GM18858 (cell line): ENCODE data around the gene PLA2G4A.

Source experiments
- ATAC-seq: cut with Tn5 transposase; IDR thresholded peaks from one replicate; pipeline ENCODE4 v1.9.1; 2021; ENCODE audit not compliant: unreplicated experiment

The PLA2G4A gene

GRCh38 chr1:186831168-186831567, 2.4 kb downstream of the PLA2G4A start:
- ATAC-seq: no peak

GRCh38 chr1:186834399-186834958, 5.7 kb downstream of the PLA2G4A start:
- no peak for ATAC-seq

DNA sequence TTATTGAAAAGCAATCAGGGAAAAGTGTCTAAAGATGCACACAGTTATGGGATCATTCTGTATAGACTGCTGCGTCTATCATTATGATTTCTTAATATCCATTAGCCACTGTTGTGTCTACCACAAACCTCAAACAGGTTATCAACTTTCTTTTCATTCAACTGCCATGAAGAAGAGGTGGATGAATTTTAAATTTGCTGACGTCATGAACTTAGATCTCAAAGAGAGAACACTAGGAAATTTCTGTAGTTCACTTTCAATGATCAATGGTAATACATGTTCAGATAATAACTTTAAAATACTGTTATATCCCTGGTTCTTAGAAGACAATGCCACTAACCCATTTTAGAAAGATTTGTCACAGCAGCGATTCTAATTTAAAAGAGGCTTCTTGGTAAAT, 6.7 kb downstream of the PLA2G4A start:
- ATAC-seq: no peak

GRCh38 chr1:186837806-186838205, 9.1 kb downstream of the PLA2G4A start:
- no peak for ATAC-seq

GRCh38 chr1:186838380-186839040, 9.8 kb downstream of the PLA2G4A start:
- ATAC-seq: no peak

- ATAC-seq: peak; percentile 43
Measured at GRCh38 chr1:186839041-186839400, 10.3 kb downstream of the PLA2G4A start.

DNA sequence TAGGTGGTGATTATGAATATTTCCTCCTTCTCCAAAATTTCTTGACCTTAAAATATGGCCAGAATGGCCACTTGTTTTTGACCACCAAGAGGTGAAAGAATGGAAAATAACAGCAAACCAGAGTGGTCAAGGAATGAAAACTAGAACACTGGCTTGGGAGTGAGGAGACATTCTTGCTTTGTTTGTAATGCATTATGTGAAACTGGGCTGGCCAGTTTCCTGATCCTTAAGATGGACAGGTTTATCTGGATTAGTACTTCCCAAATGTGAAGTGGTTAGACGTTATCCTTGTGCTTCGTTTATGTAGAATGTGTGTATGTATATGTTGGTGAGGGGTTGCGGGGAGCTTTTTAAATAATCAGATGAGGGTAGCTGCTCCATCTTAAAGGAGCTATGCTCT, 12.8 kb downstream of the PLA2G4A start:
- no peak for ATAC-seq

GRCh38 chr1:186842547-186842946, 13.8 kb downstream of the PLA2G4A start:
- no peak for ATAC-seq

- ATAC-seq: no peak
Measured at GRCh38 chr1:186843226-186843625, 14.5 kb downstream of the PLA2G4A start.

GRCh38 chr1:186843931-186844330, 15.2 kb downstream of the PLA2G4A start:
- ATAC-seq: no peak

- no peak for ATAC-seq
Measured at GRCh38 chr1:186845576-186846210, 16.9 kb downstream of the PLA2G4A start.

GRCh38 chr1:186848509-186849130, 19.9 kb downstream of the PLA2G4A start:
- ATAC-seq: no peak

GRCh38 chr1:186849271-186849671, 20.5 kb downstream of the PLA2G4A start:
- peak; percentile 94 for ATAC-seq

GRCh38 chr1:186849826-186850225, 21.1 kb downstream of the PLA2G4A start:
- ATAC-seq: peak; percentile 26

DNA sequence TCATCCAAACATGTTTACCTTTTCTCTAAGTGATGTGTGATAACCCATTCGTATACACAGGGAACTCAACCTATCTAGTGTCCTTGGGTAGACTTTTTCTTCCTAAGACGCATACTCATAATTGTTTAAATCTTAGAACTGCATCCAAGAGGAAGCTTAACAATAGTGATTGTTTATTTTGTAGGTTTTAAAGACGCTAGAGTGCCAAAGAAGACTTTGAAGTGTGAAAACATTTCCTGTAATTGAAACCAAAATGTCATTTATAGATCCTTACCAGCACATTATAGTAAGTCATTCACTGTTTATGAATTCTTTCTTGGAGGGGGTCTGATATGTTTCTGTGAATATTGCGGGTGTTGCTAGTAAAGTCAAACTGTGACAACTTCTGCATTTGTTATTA, 25.4 kb downstream of the PLA2G4A start:
- ATAC-seq: no peak

DNA sequence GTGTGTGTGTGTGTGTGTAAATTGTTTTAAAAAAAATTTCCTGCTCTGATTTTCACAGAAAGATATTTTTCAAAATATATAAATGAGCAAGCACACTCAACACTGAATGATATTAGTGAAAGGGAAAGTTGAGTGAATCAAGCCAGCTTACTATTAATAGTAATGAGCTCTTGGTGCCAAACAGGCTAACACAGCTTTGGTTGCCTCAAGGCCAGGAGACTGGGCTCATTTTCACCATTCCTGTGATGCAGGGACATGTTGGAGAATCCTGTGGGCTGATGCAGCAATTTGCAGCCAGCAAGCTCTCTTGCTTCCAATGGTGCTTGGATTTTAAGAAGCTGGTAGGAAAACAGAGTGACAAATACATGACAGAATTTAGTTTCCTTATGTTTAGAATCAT, 30.2 kb downstream of the PLA2G4A start:
- no peak for ATAC-seq

GRCh38 chr1:186859995-186860394, 31.2 kb downstream of the PLA2G4A start:
- ATAC-seq: no peak

- no peak for ATAC-seq
Measured at GRCh38 chr1:186864296-186864695, 35.5 kb downstream of the PLA2G4A start.

- peak; percentile 85 for ATAC-seq
Measured at GRCh38 chr1:186865253-186865652, 36.5 kb downstream of the PLA2G4A start.

DNA sequence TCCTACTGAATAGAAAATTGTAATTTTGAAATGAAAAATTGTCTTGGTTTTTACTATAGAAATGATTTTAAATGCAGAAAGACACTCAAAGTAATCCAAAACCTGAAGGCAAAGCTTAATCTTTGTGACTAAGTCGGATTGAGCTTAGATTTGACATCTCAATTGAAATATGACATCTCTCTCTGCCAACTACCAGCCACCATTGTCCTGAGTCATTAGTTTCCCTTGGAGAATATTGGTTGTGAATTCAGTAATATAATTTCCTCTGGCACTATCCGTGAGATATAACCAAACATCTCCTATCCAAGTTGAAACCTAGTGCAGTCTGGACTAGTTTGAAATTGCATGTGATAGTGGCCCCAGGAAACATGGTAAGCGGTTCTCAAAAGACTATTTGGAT, 37.1 kb downstream of the PLA2G4A start:
- no peak for ATAC-seq

- ATAC-seq: no peak
Measured at GRCh38 chr1:186869526-186870228, 40.9 kb downstream of the PLA2G4A start.

DNA sequence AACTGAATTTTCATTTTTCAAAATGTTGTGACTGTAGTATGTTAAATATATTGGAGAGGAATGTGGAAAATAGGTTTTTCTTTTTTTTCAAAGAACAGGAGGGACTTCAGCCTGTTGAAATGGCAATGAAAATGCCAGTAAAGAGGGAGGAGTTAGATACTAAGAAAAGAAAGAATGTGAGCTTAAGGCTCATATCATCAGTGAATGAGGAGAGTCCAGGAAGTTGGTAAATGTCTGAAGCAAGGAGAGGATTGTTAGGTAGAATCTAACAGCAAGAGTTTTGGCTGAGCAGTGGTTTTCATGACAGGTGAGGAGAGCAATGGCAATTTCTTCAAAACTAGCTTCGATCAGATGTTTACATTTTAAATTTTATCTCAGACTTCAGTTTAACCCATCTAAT, 43.0 kb downstream of the PLA2G4A start:
- no peak for ATAC-seq
